Transverse colon (tissue), 4 donors: ENCODE data around the gene VSNL1.

ENCODE experiments used
- CTCF ChIP-seq, 5 experiments: fragments of 200-600 bp in 3 of 5; fragments of 450-650 bp in 2 of 5; sonication (generic) in 3 of 5; IDR thresholded peaks; 1 replicate in 2 of 5; 2 replicates in 3 of 5; pipeline ENCODE4 v1.5.1; 2016 to 2017; ENCODE audit warnings: antibody characterized with exemption in 5 of 5, inconsistent platforms in 3 of 5, mild to moderate bottlenecking in 2 of 5, moderate library complexity in 1 of 5
- EP300 ChIP-seq: sonication (generic); formaldehyde crosslinking; IDR thresholded peaks from one replicate; pipeline ENCODE4 v1.6.1; 2017; ENCODE audit warnings: antibody characterized with exemption, low read depth
- POLR2A ChIP-seq: fragments of 450-650 bp; IDR thresholded peaks from one replicate; pipeline ENCODE4 v1.6.1; 2016; ENCODE audit warnings: antibody characterized with exemption, mild to moderate bottlenecking, moderate library complexity
- POLR2AphosphoS5 ChIP-seq, 3 donors: sonication (generic); formaldehyde crosslinking; IDR thresholded peaks; one replicate each; pipeline ENCODE4 v1.6.1; 2016; ENCODE audit warnings: antibody characterized with exemption in 3 of 3

DNA sequence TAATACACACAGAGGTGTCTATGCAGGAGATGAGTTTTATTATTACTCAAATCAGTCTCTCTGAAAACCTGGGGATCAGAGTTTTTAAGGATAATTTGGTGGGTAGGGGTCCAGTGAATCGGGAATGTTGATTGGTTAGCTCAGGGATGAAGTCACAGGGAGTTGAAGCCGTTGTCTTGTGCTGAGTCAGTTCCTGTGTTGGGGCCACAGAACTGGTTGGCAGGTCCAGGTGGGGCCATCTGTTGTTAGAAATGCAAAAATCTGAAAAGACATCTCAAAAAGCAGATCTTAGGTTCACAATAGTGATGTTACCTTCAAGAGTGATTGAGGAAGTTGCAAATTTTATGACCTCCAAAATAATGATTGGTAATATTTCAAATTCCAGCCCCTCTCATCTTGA is 86.9 kb downstream of the VSNL1 start:
- TF ChIP-seq CTCF (IDR thresholded peaks at IDR 0.05) (no peak), EP300 (no peak), POLR2AphosphoS5 (IDR thresholded peaks at IDR 0.05) (no peak), POLR2A (no peak)
